ENCODE results near the gene ATP9A.

ATP9A gene

GRCh38 chr20:51791626-51792025 is 23.4 kb upstream of the ATP9A start:
- H4K8ac ChIP-seq (ENCODE audit: low read depth, low read length): no peak overlapping the region
- no peak overlapping the region for H3K4ac ChIP-seq (ENCODE audit: low read depth, low read length)
- WGBS (ENCODE audit: extremely low coverage, insufficient coverage, insufficient read length): no CpG with 5 or more reads among the region's 13 CpGs

GRCh38 chr20:51790256-51790655 is 22.1 kb upstream of the ATP9A start:
- no peak for DNase-seq
- WGBS (ENCODE audit: extremely low coverage, insufficient coverage, insufficient read length): no CpG with 5 or more reads among the region's 17 CpGs

More at GRCh38 chr20:51791626-51792025, 23.4 kb upstream of the ATP9A start:
- Histone ChIP-seq H3K9me3 (ENCODE audit: insufficient read depth, low read depth, low read length) (peaks cover 1% of the 10 kb centered on the region), H3K4me3 (ENCODE audit: low read depth, low read length) (no peak overlapping the region), H3K14ac (ENCODE audit: low read length) (no peak overlapping the region), H4K91ac (ENCODE audit: low read depth, low read length) (no peak overlapping the region), H3K18ac (ENCODE audit: low read length) (no peak overlapping the region), H4K12ac (ENCODE audit: low read depth, low read length) (no peak overlapping the region), H3K4me1 (ENCODE audit: control insufficient read depth in 1 of 2, insufficient read depth in 2 of 2, low read length in 2 of 2) (no peaks in the 10 kb centered on the region), H3K9ac (ENCODE audit: low read length) (no peak overlapping the region), H2BK5ac (ENCODE audit: low read depth, low read length, poor library complexity) (no peak overlapping the region), H3K23ac (ENCODE audit: low read length) (no peak overlapping the region), H3K79me2 (ENCODE audit: control insufficient read depth, insufficient read depth, low read length, poor library complexity) (peaks cover 14% of the 10 kb centered on the region), H2AFZ (ENCODE audit: insufficient read depth, low read length, poor library complexity) (no peak overlapping the region), H3K79me1 (ENCODE audit: low read length) (no peaks in the 10 kb centered on the region), H3K27me3 (ENCODE audit: insufficient read depth, low read length) (no peaks in the 10 kb centered on the region), H3K36me3 (ENCODE audit: control insufficient read depth in 1 of 2, insufficient read depth in 2 of 2, low read length in 2 of 2) (peaks cover 47 to 56% of the 10 kb centered on the region in 2 experiments), H3K4me2 (ENCODE audit: low read length) (no peak overlapping the region), H3K27ac (ENCODE audit: low read depth, low read length) (no peak overlapping the region), H2BK120ac (ENCODE audit: insufficient read depth, low read length, poor library complexity) (no peak overlapping the region), H2BK12ac (ENCODE audit: low read length) (no peak overlapping the region), H2AK5ac (ENCODE audit: low read length) (no peak overlapping the region)
- DNase-seq: no peak

GRCh38 chr20:51789434-51789833 is 21.2 kb upstream of the ATP9A start:
- Histone ChIP-seq H2AK5ac (ENCODE audit: low read length) (no peak overlapping the region), H4K12ac (ENCODE audit: low read depth, low read length) (no peak overlapping the region), H3K23ac (ENCODE audit: low read length) (no peak overlapping the region), H3K9ac (ENCODE audit: low read length) (no peak overlapping the region), H3K79me1 (ENCODE audit: low read length) (no peaks in the 10 kb centered on the region), H3K79me2 (ENCODE audit: control insufficient read depth, insufficient read depth, low read length, poor library complexity) (peaks cover 7% of the 10 kb centered on the region), H3K27me3 (ENCODE audit: insufficient read depth, low read length) (no peaks in the 10 kb centered on the region), H3K4me3 (ENCODE audit: low read depth, low read length) (no peak overlapping the region), H3K4me1 (ENCODE audit: control insufficient read depth in 1 of 2, insufficient read depth in 2 of 2, low read length in 2 of 2) (no peaks in the 10 kb centered on the region), H4K91ac (ENCODE audit: low read depth, low read length) (no peak overlapping the region), H3K9me3 (ENCODE audit: insufficient read depth, low read depth, low read length) (peaks cover 1% of the 10 kb centered on the region), H3K4me2 (ENCODE audit: low read length) (no peak overlapping the region), H4K8ac (ENCODE audit: low read depth, low read length) (no peak overlapping the region), H2BK120ac (ENCODE audit: insufficient read depth, low read length, poor library complexity) (no peak overlapping the region), H2AFZ (ENCODE audit: insufficient read depth, low read length, poor library complexity) (no peak overlapping the region), H3K36me3 (ENCODE audit: control insufficient read depth in 1 of 2, insufficient read depth in 2 of 2, low read length in 2 of 2) (peaks cover 61 to 69% of the 10 kb centered on the region in 2 experiments), H3K18ac (ENCODE audit: low read length) (no peak overlapping the region), H2BK5ac (ENCODE audit: low read depth, low read length, poor library complexity) (no peak overlapping the region), H3K14ac (ENCODE audit: low read length) (no peak overlapping the region), H3K4ac (ENCODE audit: low read depth, low read length) (no peak overlapping the region), H2BK12ac (ENCODE audit: low read length) (no peak overlapping the region), H3K27ac (ENCODE audit: low read depth, low read length) (no peak overlapping the region)
- DNase-seq: no peak
- no CpG with 5 or more reads among the region's 2 CpGs for WGBS (ENCODE audit: extremely low coverage, insufficient coverage, insufficient read length)

More at GRCh38 chr20:51790256-51790655, 22.1 kb upstream of the ATP9A start:
- Histone ChIP-seq H3K27ac (ENCODE audit: low read depth, low read length) (no peak overlapping the region), H2AFZ (ENCODE audit: insufficient read depth, low read length, poor library complexity) (no peak overlapping the region), H3K79me1 (ENCODE audit: low read length) (no peaks in the 10 kb centered on the region), H3K18ac (ENCODE audit: low read length) (no peak overlapping the region), H3K9ac (ENCODE audit: low read length) (no peak overlapping the region), H4K91ac (ENCODE audit: low read depth, low read length) (no peak overlapping the region), H3K27me3 (ENCODE audit: insufficient read depth, low read length) (no peaks in the 10 kb centered on the region), H2BK120ac (ENCODE audit: insufficient read depth, low read length, poor library complexity) (no peak overlapping the region), H3K4me3 (ENCODE audit: low read depth, low read length) (no peak overlapping the region), H2AK5ac (ENCODE audit: low read length) (no peak overlapping the region), H3K79me2 (ENCODE audit: control insufficient read depth, insufficient read depth, low read length, poor library complexity) (peaks cover 12% of the 10 kb centered on the region), H3K4ac (ENCODE audit: low read depth, low read length) (no peak overlapping the region), H2BK12ac (ENCODE audit: low read length) (no peak overlapping the region), H3K4me2 (ENCODE audit: low read length) (no peak overlapping the region), H3K23ac (ENCODE audit: low read length) (peak overlapping the region; percentile 35), H3K36me3 (ENCODE audit: control insufficient read depth in 1 of 2, insufficient read depth in 2 of 2, low read length in 2 of 2) (peaks cover 58 to 67% of the 10 kb centered on the region in 2 experiments), H3K4me1 (ENCODE audit: control insufficient read depth in 1 of 2, insufficient read depth in 2 of 2, low read length in 2 of 2) (no peaks in the 10 kb centered on the region), H3K14ac (ENCODE audit: low read length) (no peak overlapping the region), H3K9me3 (ENCODE audit: insufficient read depth, low read depth, low read length) (peaks cover 1% of the 10 kb centered on the region), H4K8ac (ENCODE audit: low read depth, low read length) (no peak overlapping the region), H2BK5ac (ENCODE audit: low read depth, low read length, poor library complexity) (no peak overlapping the region), H4K12ac (ENCODE audit: low read depth, low read length) (no peak overlapping the region)

GRCh38 chr20:51788822-51789221 is 20.6 kb upstream of the ATP9A start:
- H3K14ac ChIP-seq (ENCODE audit: low read length): no peak overlapping the region
- no peak overlapping the region for H3K23ac ChIP-seq (ENCODE audit: low read length)
- H3K4me2 ChIP-seq (ENCODE audit: low read length): no peak overlapping the region
- no peaks in the 10 kb centered on the region for H3K4me1 ChIP-seq (ENCODE audit: control insufficient read depth in 1 of 2, insufficient read depth in 2 of 2, low read length in 2 of 2)
- no peak overlapping the region for H3K18ac ChIP-seq (ENCODE audit: low read length)
- no peak overlapping the region for H3K4me3 ChIP-seq (ENCODE audit: low read depth, low read length)
- no peak overlapping the region for H4K8ac ChIP-seq (ENCODE audit: low read depth, low read length)
- no peak overlapping the region for H2BK5ac ChIP-seq (ENCODE audit: low read depth, low read length, poor library complexity)
- DNase-seq: no peak
- H3K27me3 ChIP-seq (ENCODE audit: insufficient read depth, low read length): no peaks in the 10 kb centered on the region
- peaks cover 3% of the 10 kb centered on the region for H3K79me2 ChIP-seq (ENCODE audit: control insufficient read depth, insufficient read depth, low read length, poor library complexity)
- H4K91ac ChIP-seq (ENCODE audit: low read depth, low read length): no peak overlapping the region
- no peak overlapping the region for H2AFZ ChIP-seq (ENCODE audit: insufficient read depth, low read length, poor library complexity)
- no CpG with 5 or more reads among the region's 14 CpGs for WGBS (ENCODE audit: extremely low coverage, insufficient coverage, insufficient read length)
- no peak overlapping the region for H2AK5ac ChIP-seq (ENCODE audit: low read length)
- H3K9me3 ChIP-seq (ENCODE audit: insufficient read depth, low read depth, low read length): peaks cover 1% of the 10 kb centered on the region
- peaks cover 66 to 74% of the 10 kb centered on the region in 2 experiments for H3K36me3 ChIP-seq (ENCODE audit: control insufficient read depth in 1 of 2, insufficient read depth in 2 of 2, low read length in 2 of 2)
- no peaks in the 10 kb centered on the region for H3K79me1 ChIP-seq (ENCODE audit: low read length)
- H3K4ac ChIP-seq (ENCODE audit: low read depth, low read length): no peak overlapping the region
- H2BK12ac ChIP-seq (ENCODE audit: low read length): no peak overlapping the region
- no peak overlapping the region for H3K27ac ChIP-seq (ENCODE audit: low read depth, low read length)
- no peak overlapping the region for H3K9ac ChIP-seq (ENCODE audit: low read length)
- H2BK120ac ChIP-seq (ENCODE audit: insufficient read depth, low read length, poor library complexity): no peak overlapping the region
- H4K12ac ChIP-seq (ENCODE audit: low read depth, low read length): no peak overlapping the region
